Heart left ventricle (tissue), 16 donors: Measurements from ENCODE around the gene MICAL2. TPM values are rescaled to one million over a fixed set of nuclear protein-coding genes. Genes with fewer than 3 reads are reported as not detected.

Source experiments
- ATAC-seq, 4 donors: fragments of 200-7000 bp; cut with Tn5 transposase; one replicate each; pipeline ENCODE4 v1.9.1; 2020 to 2022; ENCODE audit warnings: moderate library complexity in 4 of 4, mild to moderate bottlenecking in 3 of 4, moderate number of reproducible peaks in 1 of 4
- DNase-seq, 5 donors: peaks; one replicate each; pipeline ENCODE4 v3.0.0-alpha.2; 2020
- H3K27ac ChIP-seq, 12 donors: fragments of 200-600 bp; sonication (generic) in 4 of 12; one replicate each; pipeline versions ENCODE4 v1.5.0 to v1.8.0; 2016 to 2022; ENCODE audit warnings: mild to moderate bottlenecking in 2 of 12
- H3K27me3 ChIP-seq, 9 donors: fragments of 200-600 bp; sonication (generic) in 2 of 9; one replicate each; pipeline versions ENCODE4 v1.5.1 to v1.8.0; 2016 to 2022; ENCODE audit warnings: mild to moderate bottlenecking in 3 of 9
- H3K36me3 ChIP-seq, 9 donors: fragments of 200-600 bp; sonication (generic) in 2 of 9; one replicate each; pipeline versions ENCODE4 v1.5.0 to v1.8.0; 2018 to 2022; ENCODE audit warnings: mild to moderate bottlenecking in 2 of 9
- H3K4me1 ChIP-seq, 12 donors: fragments of 200-600 bp; sonication (generic) in 4 of 12; one replicate each; pipeline versions ENCODE4 v1.5.0 to v1.8.0; 2016 to 2022; ENCODE audit warnings: mild to moderate bottlenecking in 3 of 12
- H3K4me3 ChIP-seq, 12 donors: fragments of 200-600 bp; sonication (generic) in 4 of 12; one replicate each; pipeline versions ENCODE4 v1.5.0 to v1.8.0; 2017 to 2022; ENCODE audit warnings: mild to moderate bottlenecking in 9 of 12, moderate library complexity in 4 of 12
- H3K9me3 ChIP-seq, 12 donors: fragments of 200-600 bp; sonication (generic) in 4 of 12; one replicate each; pipeline versions ENCODE4 v1.5.0 to v1.8.0; 2016 to 2022; ENCODE audit warnings: mild to moderate bottlenecking in 1 of 12
- CTCF ChIP-seq, 12 donors: fragments of 200-600 bp; sonication (generic) in 4 of 12; IDR thresholded peaks; one replicate each; pipeline versions ENCODE4 v1.5.0 to v1.8.0; 2018 to 2022; ENCODE audit warnings: antibody characterized with exemption in 12 of 12, mild to moderate bottlenecking in 5 of 12
- POLR2A ChIP-seq, 2 donors: fragments of 450-650 bp; IDR thresholded peaks; one replicate each; pipeline ENCODE4 v1.6.1; 2017; ENCODE audit warnings: antibody characterized with exemption in 2 of 2, mild to moderate bottlenecking in 2 of 2, moderate library complexity in 2 of 2
- WGBS, 4 donors: extraction: QIAGEN DNeasy Blood & Tissue Kit in 2 of 4; methylation state at CpG; one replicate each; pipeline versions ENCODE4 v1.1.5 to v1.1.7; 2013 to 2018; 5-methylcytosine and 5-hydroxymethylcytosine counted together
- intact Hi-C, 10 donors: fragments of 100-400 bp; cut with DNase I; formaldehyde crosslinking; loops; one replicate each; pipeline versions ENCODE4 v1.11.1 to v1.14.2; 2022
- polyA plus RNA-seq, 2 donors: library from polyadenylated mRNA; stranded (reverse); fragments of 200-250 nt; gene quantifications; one replicate each; pipeline ENCODE4 v1.2.3, GENCODE V29; 2013
- total RNA-seq, 9 donors: library from RNA; depleted of rRNA in 2 of 9; stranded (reverse); fragments of >200 nt in 2 of 9; fragmentation: NEBNext Ultra II Directional in 3 of 9; extraction: Animal tissue kit (Norgen Biotek cat#: 25700) in 3 of 9; gene quantifications; one replicate each; pipeline versions ENCODE4 v1.1.0 to v1.2.4, GENCODE V29; 2016 to 2023
- donor health status: ischemic (EF 13 %, LVEDD 7.1; RV severe dilation, severe dysfunction).
- donor health status: healthy with polysubstance abuse.
- donor health status: DM: no; HTN: yes; CAD: no.
- donor health status: DM: no; HTN: no; CAD: no.
- donor health status: ischemic (EF 25% LVEDD 6.9; RV normal size, moderate dysfunction).
- donor health status: ischemic (EF 25% LVEDD 5.7; RV mildly dilated, moderate dysfunction).
- donor health status: healthy.
- donor health status: DM: yes; HTN: yes; CAD: no.
- donor health status: ischemic (EF 35%, LVEDD 5.7; RV mildly dilated, moderate dysfunction).
- donor health status: nonischemic (EF 11% LVEDD 7.7; RV severe dilation, severe dysfunction).
- donor health status: DM: yes; HTN: yes; CAD: no.
- donor health status: PGD.
- donor health status: ischemic (EF 29% LVEDD 5.4; RV normal size, mild dysfunction).
- donor health status: nonischemic (EF 23%, LVEDD 6.1; RV moderate dilation, normal function).

The MICAL2 gene
- total and polyA plus RNA-seq, 11 donors, result 37.6 to 110 (median 86.4) TPM

GRCh38 chr11:12236744-12237101 lies 126.3 kb downstream of the MICAL2 start:
- DNase-seq, result no peak
- no peak for TF ChIP-seq POLR2A (IDR thresholded peaks at IDR 0.05)
- peak in 1 of 12 donors; percentile 4 for TF ChIP-seq CTCF (IDR thresholded peaks at IDR 0.05)
- Histone ChIP-seq H3K36me3 (peaks cover 0 to 60% (median 43%) of the 10 kb centered on the region in 9 donors), H3K9me3 (no peaks in the 10 kb centered on the region), H3K4me3 (no peak overlapping the region), H3K27me3 (no peaks in the 10 kb centered on the region), H3K4me1 (peaks cover 0 to 60% (median 30%) of the 10 kb centered on the region in 12 donors), H3K27ac (peak overlapping the region in 9 of 12 donors; percentile 32 to 82 (median 61))
- ATAC-seq, result no peak
- intact Hi-C loops, result loop anchor here (1.0 to 10.0 kb wide), 14 partner anchors 41 to 190 kb away; partner anchors contain the start of gene MICAL2 (in 3 of the 10)
- 67 to 71% (median 68%) methylated on average over 5 of the region's 5 CpGs for WGBS, 4 donors

- intact Hi-C loops, result loop anchor here (2.0 to 10.0 kb wide), 13 partner anchors 40 to 191 kb away; partner anchors contain the start of gene MICAL2 (in 3 of the 10)
- Histone ChIP-seq H3K4me3 (no peak overlapping the region), H3K27me3 (no peaks in the 10 kb centered on the region), H3K4me1 (peaks cover 0 to 61% (median 30%) of the 10 kb centered on the region in 12 donors), H3K27ac (peak overlapping the region in 9 of 12 donors; percentile 23 to 82 (median 44)), H3K36me3 (peaks cover 0 to 60% (median 43%) of the 10 kb centered on the region in 9 donors), H3K9me3 (no peaks in the 10 kb centered on the region)
- TF ChIP-seq CTCF (IDR thresholded peaks at IDR 0.05) (no peak), POLR2A (IDR thresholded peaks at IDR 0.05) (no peak)
- WGBS, 4 donors, result 59 to 76% (median 70%) methylated on average over 3 of the region's 3 CpGs
- no peak for DNase-seq
- ATAC-seq, result peak in 2 of 4 donors; percentile 30 to 32
Observed at GRCh38 chr11:12237381-12237784, 127.0 kb downstream of the MICAL2 start.

GRCh38 chr11:12238420-12238819 lies 128.0 kb downstream of the MICAL2 start:
- no peak for TF ChIP-seq CTCF (IDR thresholded peaks at IDR 0.05)
- TF ChIP-seq POLR2A (IDR thresholded peaks at IDR 0.05), result no peak
- H3K36me3 ChIP-seq, result peaks cover 0 to 60% (median 43%) of the 10 kb centered on the region in 9 donors
- 74 to 89% (median 83%) methylated on average over 4 of the region's 4 CpGs for WGBS, 4 donors
- DNase-seq, result no peak
- intact Hi-C loops, result loop anchor here in 9 of 10 donors (5.0 to 10.0 kb wide), 9 partner anchors 39 to 191 kb away; partner anchors contain the start of gene MICAL2 (in 3 of the 9)
- ATAC-seq, result peak in 1 of 4 donors; percentile 55
- H3K27ac ChIP-seq, result peak overlapping the region in 5 of 12 donors; percentile 32 to 82 (median 44)
- H3K27me3 ChIP-seq, result no peaks in the 10 kb centered on the region
- no peak overlapping the region for H3K4me3 ChIP-seq
- H3K9me3 ChIP-seq, result no peaks in the 10 kb centered on the region
- peaks cover 0 to 71% (median 30%) of the 10 kb centered on the region in 12 donors for H3K4me1 ChIP-seq

GRCh38 chr11:12239396-12239795 lies 129.0 kb downstream of the MICAL2 start:
- Histone ChIP-seq H3K36me3 (peaks cover 0 to 67% (median 52%) of the 10 kb centered on the region in 9 donors), H3K27ac (peak overlapping the region in 4 of 12 donors; percentile 7 to 82 (median 16)), H3K9me3 (no peaks in the 10 kb centered on the region), H3K27me3 (no peaks in the 10 kb centered on the region), H3K4me3 (no peak overlapping the region), H3K4me1 (peaks cover 0 to 80% (median 34%) of the 10 kb centered on the region in 12 donors)
- 90 to 97% (median 93%) methylated on average over 4 of the region's 4 CpGs for WGBS, 4 donors
- no peak for DNase-seq
- ATAC-seq, result no peak
- intact Hi-C loops, result loop anchor here in 9 of 10 donors (5.0 to 10.0 kb wide), 9 partner anchors 38 to 192 kb away; partner anchors contain the start of gene MICAL2 (in 3 of the 9)
- TF ChIP-seq POLR2A (IDR thresholded peaks at IDR 0.05), result no peak
- TF ChIP-seq CTCF (IDR thresholded peaks at IDR 0.05), result no peak
